Stimulated activated CD8-positive, alpha-beta memory T cell treated with anti-CD3 and anti-CD28 coated beads, Interleukin-7, amount 100 ng/mL, for 24 hours (primary cell): ENCODE data around the gene PRPF38B.

ENCODE experiments used
- DNase-seq: peaks from one replicate; pipeline ENCODE4 v3.0.0-alpha.2; 2020; ENCODE audit warnings: low read depth

PRPF38B gene

DNA sequence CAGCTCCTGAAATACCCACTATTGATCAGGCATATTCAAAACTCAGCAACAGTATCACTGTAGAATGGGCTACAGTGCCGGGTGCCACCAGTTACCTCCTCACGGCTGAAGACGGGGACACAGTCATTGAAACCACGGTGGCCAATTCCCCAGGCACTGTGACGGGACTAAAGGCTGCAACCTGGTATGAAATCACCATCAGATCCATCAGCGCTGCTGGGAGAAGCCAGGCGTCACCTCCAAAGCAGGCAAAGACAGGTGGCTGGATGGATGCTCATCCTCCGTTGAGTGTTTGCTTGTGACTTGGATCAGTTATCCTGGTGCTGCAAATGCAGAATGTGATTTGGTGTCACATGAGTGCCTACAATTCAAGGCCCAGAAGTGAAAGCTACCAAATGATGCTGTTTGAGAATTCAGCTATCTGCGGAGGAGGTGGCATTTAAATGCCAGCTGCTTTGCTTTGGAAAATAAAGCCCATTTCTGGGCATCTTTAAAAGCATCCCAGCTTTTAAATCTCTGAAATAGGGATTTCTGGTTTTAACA lies 25.7 kb downstream of the PRPF38B start:
- DNase-seq: no peak

DNA sequence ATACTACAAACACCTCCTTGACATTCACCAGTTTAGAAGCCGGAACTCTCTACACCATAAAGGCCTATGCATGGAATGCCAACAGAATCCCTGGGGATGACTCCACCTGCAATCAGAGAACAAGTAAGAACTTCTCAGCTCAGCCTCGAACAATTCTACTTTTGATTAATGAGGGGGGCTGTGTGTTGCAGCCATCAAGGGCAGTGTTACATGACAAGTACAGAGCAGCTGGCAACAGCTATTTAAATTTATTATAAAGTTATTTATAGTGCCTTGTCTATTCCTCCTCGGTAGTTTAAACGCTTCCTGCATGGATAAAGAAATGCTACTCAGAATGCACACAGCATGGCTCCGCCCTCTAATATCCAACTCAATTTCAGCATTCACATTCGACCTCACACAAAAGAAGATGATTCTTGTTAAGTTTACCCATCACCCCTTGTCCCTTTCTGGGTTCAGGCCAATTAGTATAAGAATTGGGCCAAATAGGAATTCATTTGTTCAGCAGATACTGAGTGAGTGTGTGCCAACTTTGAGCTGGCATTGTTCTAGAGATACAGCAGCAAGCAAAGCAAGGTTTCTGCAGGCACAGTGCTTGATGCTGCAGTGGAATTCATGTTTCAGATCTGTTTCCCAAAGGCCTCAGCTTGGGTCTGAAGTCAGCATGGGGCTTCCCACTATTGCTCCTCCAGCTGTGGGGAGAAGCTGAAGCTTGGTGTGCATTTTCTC lies 27.0 kb downstream of the PRPF38B start:
- no peak for DNase-seq

DNA sequence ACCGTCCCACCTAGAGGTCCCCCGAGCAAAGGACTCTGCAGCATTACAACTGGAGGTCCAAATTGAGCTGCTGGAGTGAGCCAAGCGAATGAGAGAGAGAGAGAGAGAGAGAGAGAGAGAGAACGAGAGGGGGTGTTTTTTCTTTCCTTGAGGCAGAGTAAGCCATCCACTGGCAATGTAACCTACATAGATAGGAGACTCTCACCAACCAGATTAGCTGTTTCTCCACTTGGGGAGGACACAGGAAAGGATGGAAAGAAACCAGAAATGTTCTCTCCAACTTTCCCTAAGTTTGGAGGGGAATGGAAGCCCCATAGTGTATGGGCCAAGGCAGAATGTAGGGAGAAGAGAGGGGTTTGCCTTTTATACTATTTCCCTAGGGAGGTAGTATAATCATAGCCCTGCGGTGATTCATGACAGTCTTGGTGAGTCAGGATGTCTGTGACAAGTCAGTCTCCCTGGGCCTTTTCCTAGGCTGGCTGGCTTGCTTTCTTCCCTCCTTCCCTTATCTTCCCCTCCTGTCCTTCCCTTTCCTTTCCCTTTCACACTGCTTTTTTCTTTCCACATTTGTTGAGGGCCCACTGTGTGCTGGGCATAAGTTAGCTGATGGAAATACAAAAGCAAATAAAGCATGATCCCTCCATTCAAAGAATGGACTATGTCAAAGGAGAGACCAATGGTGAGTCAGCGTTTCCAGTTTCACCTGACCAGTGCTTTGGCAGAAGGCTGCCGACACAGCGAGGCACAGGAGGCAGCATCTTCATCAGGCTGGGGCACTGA lies 27.7 kb downstream of the PRPF38B start:
- no peak for DNase-seq

DNA sequence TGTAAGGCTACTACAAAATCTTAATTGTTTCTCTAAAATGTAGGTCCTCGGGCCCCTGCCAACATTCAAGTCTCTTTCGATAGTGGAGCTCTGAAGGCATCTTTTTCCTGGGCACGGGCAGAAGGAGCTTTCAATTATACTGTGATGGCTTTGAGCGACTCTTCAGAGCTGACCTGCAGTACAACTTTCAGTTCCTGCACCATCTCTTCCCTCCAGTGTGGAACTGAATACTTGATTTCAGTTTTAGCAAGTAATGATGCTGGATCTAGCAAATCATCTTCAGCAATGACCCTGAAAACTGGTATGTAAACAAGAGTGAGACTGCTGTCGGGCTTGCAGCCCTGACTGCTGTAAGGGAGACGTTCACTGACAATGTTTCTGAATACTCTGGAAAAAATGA lies 30.2 kb downstream of the PRPF38B start:
- DNase-seq: no peak

DNA sequence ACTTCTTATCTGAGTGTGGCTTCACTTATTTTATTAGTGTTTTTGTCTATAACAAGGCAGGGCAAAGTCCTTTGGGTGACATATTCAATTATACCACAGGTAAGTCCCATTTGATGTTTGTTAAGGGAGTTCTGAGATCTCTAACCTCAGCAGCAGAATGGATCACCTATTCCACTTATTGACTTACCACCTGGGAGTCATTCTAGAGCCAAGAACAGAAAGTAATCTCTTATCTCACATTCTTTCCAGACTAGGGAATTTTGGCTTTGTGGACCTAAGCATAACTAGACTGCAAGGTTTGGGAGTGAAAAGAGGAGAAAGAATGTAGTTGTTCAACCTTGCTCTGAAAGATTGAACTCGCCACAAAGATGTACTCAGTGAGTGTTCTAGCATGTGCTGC lies 33.8 kb downstream of the PRPF38B start:
- DNase-seq: no peak

DNA sequence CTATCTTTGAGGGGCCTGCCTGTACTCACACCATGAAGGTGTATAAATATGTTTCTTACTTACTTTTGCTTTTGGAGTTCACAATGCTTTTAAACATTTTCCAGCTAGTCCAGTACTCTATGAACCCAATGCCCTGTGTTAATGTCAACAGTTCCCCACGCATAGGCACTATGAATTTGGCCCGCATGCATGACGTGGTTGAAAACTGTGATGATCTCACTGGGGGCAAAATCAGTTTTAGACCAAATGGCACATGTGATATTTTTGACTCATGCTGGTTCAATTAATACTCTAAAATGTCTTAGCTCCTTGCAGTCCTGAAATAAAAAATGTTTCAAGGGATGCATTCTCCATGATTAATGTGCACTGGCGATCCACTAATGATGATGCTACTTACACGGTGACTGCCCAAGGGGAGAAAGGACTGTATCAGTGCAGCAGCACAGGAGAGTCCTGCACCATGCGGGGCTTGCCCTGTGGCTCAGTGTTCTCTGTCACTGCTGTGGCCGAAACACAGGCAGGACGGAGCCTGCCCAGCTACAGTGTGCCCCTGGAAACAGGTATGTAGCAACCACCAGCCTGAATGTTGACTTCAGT lies 36.3 kb downstream of the PRPF38B start:
- no peak for DNase-seq

DNA sequence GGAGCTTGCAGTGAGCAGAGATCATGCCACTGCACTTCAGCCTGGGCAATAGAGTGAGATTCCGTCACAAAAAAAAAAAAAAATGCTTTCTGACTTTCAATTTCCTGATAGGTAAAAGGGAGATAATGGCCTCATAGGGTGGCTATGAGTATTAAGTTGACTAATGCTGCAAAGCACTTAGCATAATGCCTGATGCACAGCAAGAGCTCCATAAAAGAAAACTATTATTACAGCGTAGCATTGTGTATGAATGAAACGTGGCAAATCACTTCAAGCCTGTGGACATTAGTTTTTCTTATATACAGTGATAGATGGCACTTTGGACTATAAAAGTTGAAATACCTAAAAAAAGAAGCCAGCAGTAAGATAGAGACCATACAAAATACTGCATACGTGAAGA lies 37.4 kb downstream of the PRPF38B start:
- no peak for DNase-seq

DNA sequence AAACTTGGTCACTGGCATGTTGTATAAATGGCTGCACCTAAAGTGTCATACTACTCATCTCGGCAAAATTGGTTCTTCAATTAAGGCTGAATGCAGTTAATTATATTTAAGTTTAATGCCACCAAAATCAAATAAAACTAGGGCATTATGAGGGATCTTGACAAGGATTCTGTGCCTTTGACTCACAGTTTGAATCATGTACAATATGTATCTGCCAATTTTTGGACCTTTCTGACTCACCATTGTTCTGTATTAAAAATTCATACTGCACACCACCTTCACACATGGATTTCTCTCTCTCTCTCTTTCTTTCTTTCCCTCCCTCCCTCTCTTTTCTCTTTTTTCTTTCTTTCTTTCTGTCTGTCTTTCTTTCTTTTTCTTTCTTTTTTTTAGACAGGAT lies 40.3 kb downstream of the PRPF38B start:
- DNase-seq: no peak

DNA sequence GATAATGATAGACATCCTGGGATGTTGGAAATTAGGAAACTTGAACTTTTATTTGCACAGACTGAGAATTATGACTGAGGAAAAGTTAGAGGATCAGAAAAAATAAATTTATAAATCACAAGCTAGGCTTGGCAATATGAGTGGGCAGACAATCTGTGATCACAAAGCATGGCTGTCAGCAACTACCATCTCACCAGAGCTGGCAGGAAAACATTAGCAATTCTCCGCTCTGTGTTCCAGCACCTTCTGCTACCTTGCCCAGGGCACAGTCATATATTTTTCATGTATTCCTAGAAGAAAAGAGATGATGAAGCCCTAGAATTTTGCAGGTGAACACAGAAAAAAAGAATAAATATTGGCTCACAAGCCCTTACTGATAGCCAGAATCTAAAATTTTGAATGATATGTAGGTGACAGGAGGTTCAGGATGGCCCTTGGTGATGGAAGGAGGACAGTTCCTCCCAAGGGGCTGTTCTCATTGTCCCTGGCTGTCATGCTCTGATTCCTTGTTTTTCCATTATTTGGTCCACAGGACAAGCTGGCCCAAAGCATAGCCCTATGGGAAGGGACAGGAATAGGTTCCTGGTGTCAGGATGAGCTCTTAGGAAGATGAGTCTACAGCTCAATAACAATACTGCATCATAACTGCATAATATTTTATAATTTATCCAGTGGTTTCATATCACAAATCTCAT lies 42.2 kb downstream of the PRPF38B start:
- DNase-seq: no peak

DNA sequence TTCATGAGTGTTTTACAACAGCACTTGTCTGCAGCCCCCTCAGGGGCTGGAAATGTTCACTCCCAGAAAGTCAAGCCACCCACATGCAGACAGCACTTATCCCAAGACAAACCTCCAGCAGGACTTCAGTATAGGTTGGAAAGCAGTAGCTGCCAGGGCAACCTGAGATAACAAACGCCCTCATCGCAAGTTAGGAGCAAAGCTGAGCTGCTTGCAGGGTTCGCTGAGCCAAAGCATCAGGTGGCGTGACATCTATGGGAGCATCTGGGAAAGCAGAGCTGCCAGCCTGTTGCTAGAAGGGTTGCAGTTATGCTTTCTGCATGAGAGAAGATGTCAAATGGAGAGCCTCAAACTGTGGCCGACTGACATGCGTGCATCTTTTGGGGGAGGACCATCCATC lies 50.1 kb downstream of the PRPF38B start:
- DNase-seq: no peak

DNA sequence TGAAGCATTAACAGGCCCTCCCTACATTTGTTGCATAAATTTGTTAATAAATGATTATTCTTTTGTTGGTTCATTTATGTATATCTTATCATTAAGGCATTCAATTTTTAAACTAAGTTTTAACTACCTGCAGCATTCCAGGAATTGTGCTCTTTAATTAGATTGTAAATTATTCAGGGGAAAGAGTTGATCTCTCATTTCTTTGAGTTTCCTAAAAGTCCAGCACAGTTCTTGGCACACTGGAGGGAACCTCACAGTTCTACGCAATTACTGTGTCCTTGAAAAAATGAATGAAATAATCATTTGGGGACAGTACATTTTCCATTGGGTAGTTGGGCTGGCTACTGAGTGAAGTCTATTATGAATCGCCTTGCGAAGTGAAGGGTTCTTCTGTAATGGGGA lies 53.9 kb downstream of the PRPF38B start:
- DNase-seq: no peak

DNA sequence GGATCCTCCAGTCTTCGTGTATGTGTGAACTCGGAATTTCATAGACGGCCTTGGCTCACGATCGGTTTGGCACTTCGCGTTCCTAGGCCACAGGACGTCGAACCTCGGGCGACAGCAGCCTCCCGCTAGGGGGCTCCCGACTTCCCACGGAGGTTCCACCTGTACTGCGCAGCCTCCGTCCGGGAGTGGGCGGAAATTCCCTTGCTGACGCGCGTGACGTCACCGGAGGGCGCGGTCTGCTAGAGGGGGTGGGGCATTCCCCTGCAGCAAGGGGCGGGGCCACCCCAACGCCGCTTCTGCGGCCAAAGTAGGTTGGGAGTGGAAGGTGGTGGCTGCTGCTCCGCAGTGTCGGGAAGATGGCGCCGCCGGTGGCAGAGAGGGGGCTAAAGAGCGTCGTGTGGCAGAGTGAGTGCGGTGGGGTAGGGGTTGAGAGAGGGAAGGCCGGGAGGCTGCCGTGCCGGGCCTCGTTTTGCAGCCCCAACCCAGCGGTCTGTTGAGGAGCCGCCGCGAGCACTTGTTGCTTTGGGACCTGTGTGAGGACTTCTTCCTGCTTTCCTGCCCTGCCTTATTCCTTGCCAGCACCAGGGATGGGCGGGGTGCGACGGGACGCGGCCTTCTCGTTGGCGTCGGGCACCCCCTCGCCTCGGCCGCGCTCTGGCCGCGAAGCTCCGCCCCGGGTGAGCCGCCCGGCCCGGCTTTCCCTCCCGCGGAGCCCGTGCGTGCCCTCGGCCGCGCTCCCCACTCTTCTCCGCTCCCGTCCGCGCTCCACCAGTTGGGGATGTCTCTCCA lies 54.5 kb downstream of the PRPF38B start, which contains the start of gene STXBP3:
Gene STXBP3 (plus strand): TSS at position 293 of the 789 bp plus-strand sequence. CDS start 64 bp downstream, at position 357.
- DNase-seq: peak; percentile 100

DNA sequence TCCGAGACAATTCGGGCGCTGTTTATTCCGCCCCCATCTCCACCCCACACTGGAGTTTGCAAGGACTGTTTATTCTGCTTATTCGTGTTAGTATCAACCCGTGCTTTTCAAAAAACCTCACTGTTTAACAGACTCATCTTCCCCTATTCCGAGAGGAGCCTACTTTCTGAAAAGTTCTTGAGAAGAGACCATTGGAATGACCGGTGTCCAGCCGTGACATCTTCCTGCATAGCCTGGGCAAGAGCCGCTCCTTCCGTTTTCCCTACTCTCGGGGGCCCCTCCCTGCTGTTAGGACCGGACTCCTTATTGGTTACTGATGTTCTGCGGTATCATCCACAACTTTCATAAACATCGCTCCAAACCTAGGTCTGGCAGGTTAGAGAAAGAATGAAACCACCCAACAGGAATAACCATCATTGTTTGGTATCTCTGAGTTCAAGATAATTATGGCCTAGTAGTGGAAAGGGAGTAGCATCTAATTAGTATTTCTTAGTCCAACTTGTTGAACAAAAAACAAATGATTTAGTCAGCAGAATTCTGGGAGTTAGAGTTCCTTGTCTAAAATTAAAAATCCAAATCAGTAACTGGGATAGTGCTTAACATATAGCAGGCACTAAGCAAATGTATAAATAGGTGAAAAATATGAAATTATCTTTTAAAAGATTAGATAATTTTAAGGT lies 55.2 kb downstream of the PRPF38B start:
- peak; percentile 4 for DNase-seq

DNA sequence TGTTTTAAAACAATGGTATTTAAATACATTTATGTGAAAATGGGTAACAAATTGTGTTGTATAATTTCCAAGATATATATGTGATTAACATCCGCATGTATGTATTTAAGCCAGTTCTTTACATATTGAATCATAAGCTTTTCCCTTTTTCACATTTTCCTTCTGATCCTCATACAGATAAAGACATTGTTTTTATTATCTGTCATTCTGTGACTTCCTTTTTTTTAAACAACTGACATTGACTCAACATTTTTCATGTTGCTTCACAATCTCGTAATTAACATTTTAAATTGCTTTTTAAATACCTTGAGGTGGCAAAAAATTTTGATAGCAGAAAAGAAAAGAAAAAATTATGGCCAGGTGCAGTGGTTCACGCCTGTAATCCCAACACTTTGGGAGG lies 55.8 kb downstream of the PRPF38B start:
- no peak for DNase-seq

DNA sequence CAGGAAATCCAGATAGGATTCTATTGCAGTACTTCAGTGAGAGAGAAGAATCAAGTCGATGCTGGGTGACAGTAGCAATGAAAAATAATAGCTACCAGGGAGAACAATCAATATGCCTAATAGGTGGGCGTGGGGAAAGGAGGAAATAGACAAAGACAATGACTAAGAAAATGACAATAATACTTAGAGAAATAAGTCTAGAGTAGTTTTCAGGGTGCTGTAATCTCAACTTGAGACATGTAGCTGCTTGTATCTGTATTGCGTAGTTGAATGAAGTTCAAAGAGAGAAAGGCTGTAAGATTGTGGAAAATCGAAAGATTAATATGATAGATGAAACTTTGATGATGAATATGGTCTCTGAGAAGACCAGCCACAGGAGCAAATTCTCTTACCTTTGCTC lies 57.0 kb downstream of the PRPF38B start:
- no peak for DNase-seq

DNA sequence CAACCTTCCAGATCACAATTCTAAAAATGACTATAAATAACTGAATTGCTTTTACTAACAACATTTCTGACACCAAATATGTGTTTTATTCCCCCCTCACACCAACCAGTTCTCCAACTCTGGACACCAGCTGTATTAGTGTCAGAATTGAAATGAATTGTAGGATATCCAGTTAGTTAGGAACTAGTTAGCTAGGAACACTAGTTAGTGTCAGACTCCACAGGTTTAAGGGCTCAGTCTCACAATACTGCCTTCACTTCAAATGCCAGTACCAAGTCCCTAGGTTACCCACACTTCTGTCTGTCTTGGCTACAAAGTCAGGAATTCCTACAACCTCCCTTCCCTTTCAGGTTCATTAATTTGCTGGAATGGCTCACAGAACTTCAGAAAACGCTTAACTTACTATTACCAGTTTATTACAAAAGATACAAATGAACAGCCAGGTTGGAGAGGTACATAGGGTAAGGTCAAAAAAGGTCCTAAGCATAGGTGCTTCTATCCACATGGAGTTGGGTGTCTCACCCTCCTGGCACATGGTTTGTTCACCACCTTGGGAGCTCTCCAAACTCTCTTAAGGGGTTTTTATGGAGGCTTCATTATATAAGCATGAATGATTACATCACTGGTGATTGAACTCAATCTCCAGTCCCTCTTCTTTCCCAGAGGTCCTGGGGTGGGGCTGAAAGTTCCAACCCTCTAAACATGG lies 58.5 kb downstream of the PRPF38B start:
- no peak for DNase-seq
